K562 (cell line): ENCODE results near the gene ALOX12B. TPM values are rescaled to one million over a fixed set of nuclear protein-coding genes. Genes with fewer than 3 reads are reported as not detected.

Source experiments
- ATAC-seq: fragments of 200-7000 bp; cut with Tn5 transposase; 3 replicates; pipeline ENCODE4 v1.9.1; 2020; ENCODE audit warnings: moderate library complexity
- BruUV-seq: library from RNA; stranded (reverse); fragments of 400-500 nt; replicated peaks from 2 replicates; lab custom pipeline; 2021; lab: Mats Ljungman, UMichigan
- CTCF ChIA-PET: fragments of 300-600 bp; formaldehyde crosslinking; extraction: SDS; loops from one replicate; lab custom pipeline; 2021; ENCODE audit warnings: low intra/inter-chr PET ratio; lab: Yijun Ruan, JAX
- POLR2A ChIA-PET: fragments of 300-600, 350-650 bp; sonication (Branson Sonifier 250); formaldehyde crosslinking; extraction: SDS; loops from one replicate; lab custom pipeline; 2021; ENCODE audit warnings: antibody characterized with exemption, inconsistent platforms; lab: Yijun Ruan, JAX
- DNase-seq, 4 experiments: peaks; one replicate each; pipeline versions ENCODE4 v3.0.0 to v3.0.0-alpha.2; 2011 to 2018; ENCODE audit warnings: low spot score in 3 of 4, mixed read lengths in 3 of 4; ENCODE audit errors: extremely low read depth in 1 of 4
- FAIRE-seq: peaks from 2 replicates; lab custom pipeline; 2011; peaks lifted over from hg19 to GRCh38; lab: Jason Lieb, UNC
- H2AFZ ChIP-seq: 2 replicates; pipeline ENCODE4 v1.6.0; 2011; ENCODE audit warnings: low read depth, low read length, control low read depth, inconsistent platforms
- H3K27ac ChIP-seq: fragments of 200-600 bp; 3 replicates; pipeline ENCODE4 v1.8.0; 2011; ENCODE audit warnings: low read depth, mild to moderate bottlenecking, control low read depth, inconsistent platforms, low read length, moderate library complexity, mixed read lengths; ENCODE audit errors: extremely low read depth
- H3K27me3 ChIP-seq, 2 experiments: fragments of 300-600 bp in 1 of 2; 2 replicates in 1 of 2; 3 replicates in 1 of 2; pipeline versions ENCODE4 v1.6.0 to v1.8.0; 2011; ENCODE audit warnings: inconsistent platforms in 2 of 2, low read length in 2 of 2, mild to moderate bottlenecking in 1 of 2, mixed read lengths in 1 of 2, moderate library complexity in 1 of 2; ENCODE audit not compliant: control insufficient read depth in 2 of 2, insufficient read depth in 2 of 2
- H3K36me3 ChIP-seq: fragments of 300-600 bp; 3 replicates; pipeline ENCODE4 v1.8.0; 2011; ENCODE audit warnings: mild to moderate bottlenecking, low read length, inconsistent platforms; ENCODE audit not compliant: control insufficient read depth, insufficient read depth
- H3K4me1 ChIP-seq, 2 experiments: fragments of 200-600 bp in 1 of 2; replicated peaks in 1 of 2; 2 replicates in 1 of 2; 3 replicates in 1 of 2; pipeline versions ENCODE4 v1.5.1 to v1.8.0; 2011; ENCODE audit warnings: inconsistent platforms in 2 of 2, low read length in 2 of 2, mild to moderate bottlenecking in 1 of 2, mixed read lengths in 1 of 2, moderate library complexity in 1 of 2; ENCODE audit not compliant: control insufficient read depth in 2 of 2, insufficient read depth in 2 of 2
- H3K4me2 ChIP-seq: 2 replicates; pipeline ENCODE4 v1.6.1; 2011; ENCODE audit warnings: low read length, control low read depth, inconsistent platforms, mixed read lengths; ENCODE audit not compliant: insufficient read depth
- H3K4me3 ChIP-seq: fragments of 200-600 bp; sonication (generic), shearing (Covaris generic); 2 replicates; pipeline ENCODE4 v1.5.1; 2016; ENCODE audit warnings: control low read depth, inconsistent platforms
- H3K79me2 ChIP-seq: fragments of 200-600 bp; 3 replicates; pipeline ENCODE4 v1.8.0; 2011; ENCODE audit warnings: low read length, inconsistent platforms; ENCODE audit not compliant: control insufficient read depth, insufficient read depth
- H3K9ac ChIP-seq, 2 experiments: 2 replicates each; pipeline versions ENCODE4 v1.6.0 to v1.6.1; 2011; ENCODE audit warnings: low read depth in 2 of 2, low read length in 2 of 2, control low read depth in 1 of 2, inconsistent platforms in 1 of 2, mild to moderate bottlenecking in 1 of 2, mixed read lengths in 1 of 2; ENCODE audit not compliant: insufficient read depth in 1 of 2
- H3K9me1 ChIP-seq: one replicate; pipeline ENCODE4 v1.6.0; 2011; ENCODE audit warnings: inconsistent platforms, mild to moderate bottlenecking, low read length, moderate library complexity; ENCODE audit not compliant: control insufficient read depth, insufficient read depth
- H3K9me3 ChIP-seq: replicated peaks from 2 replicates; pipeline ENCODE4 v1.5.1; 2011; ENCODE audit warnings: low read depth, low read length, inconsistent platforms; ENCODE audit not compliant: control insufficient read depth, insufficient read depth
- H4K20me1 ChIP-seq: replicated peaks from 2 replicates; pipeline ENCODE4 v1.6.1; 2011; ENCODE audit warnings: low read length, inconsistent platforms, mixed read lengths; ENCODE audit not compliant: control insufficient read depth, insufficient read depth
- BCOR ChIP-seq: fragments of 450-650 bp; IDR thresholded peaks from 2 replicates; pipeline ENCODE4 v1.6.1; 2016
- BRCA1 ChIP-seq, 2 experiments: fragments of 450-650 bp in 1 of 2; sonication (generic) in 1 of 2; formaldehyde crosslinking in 1 of 2; IDR thresholded peaks; 2 replicates each; pipeline versions ENCODE4 v1.5.0 to v1.6.1; 2017 to 2020; ENCODE audit warnings: mild to moderate bottlenecking in 1 of 2, missing genetic modification reagents in 1 of 2
- CREBBP ChIP-seq: IDR thresholded peaks from one replicate; pipeline ENCODE4 v1.6.1; 2012; ENCODE audit warnings: low read depth, mild to moderate bottlenecking, control low read depth, inconsistent platforms, low read length
- DACH1 ChIP-seq: fragments of 450-650 bp; IDR thresholded peaks from 2 replicates; pipeline ENCODE4 v1.6.1; 2018; ENCODE audit not compliant: partially characterized antibody
- DMBX1 ChIP-seq: fragments of 250-450 bp; sonication (Bioruptor Pico); IDR thresholded peaks from 2 replicates; pipeline ENCODE4 v1.8.0; 2022; ENCODE audit warnings: inconsistent platforms, mild to moderate bottlenecking, moderate library complexity, borderline replicate concordance
- EP400 ChIP-seq: fragments of 450-650 bp; IDR thresholded peaks from 2 replicates; pipeline ENCODE4 v1.6.1; 2017; ENCODE audit warnings: antibody characterized with exemption, mild to moderate bottlenecking, moderate library complexity
- FOXP4 ChIP-seq: sonication (generic); formaldehyde crosslinking; IDR thresholded peaks from 2 replicates; pipeline ENCODE4 v1.8.0; 2022; ENCODE audit warnings: mild to moderate bottlenecking, missing genetic modification reagents, borderline replicate concordance
- GATAD2B ChIP-seq: fragments of 450-650 bp; IDR thresholded peaks from 2 replicates; pipeline ENCODE4 v1.6.1; 2017; ENCODE audit warnings: mild to moderate bottlenecking, borderline replicate concordance
- MTA1 ChIP-seq: fragments of 450-650 bp; IDR thresholded peaks from 2 replicates; pipeline ENCODE4 v1.6.1; 2017; ENCODE audit warnings: borderline replicate concordance
- TRIM24 ChIP-seq, 2 experiments: fragments of 450-650 bp; IDR thresholded peaks; 2 replicates each; pipeline ENCODE4 v1.6.1; 2016
- ZBTB2 ChIP-seq: fragments of 450-650 bp; IDR thresholded peaks from 2 replicates; pipeline ENCODE4 v1.6.1; 2016; ENCODE audit warnings: antibody characterized with exemption
- ZFP1 ChIP-seq: fragments of 450-650 bp; formaldehyde crosslinking; IDR thresholded peaks from 2 replicates; pipeline ENCODE4 v1.4.0; 2020; ENCODE audit warnings: mild to moderate bottlenecking, mixed read lengths
- ZFP30 ChIP-seq: fragments of 250-450 bp; sonication (Bioruptor Pico); IDR thresholded peaks from 2 replicates; pipeline ENCODE4 v1.8.0; 2022; ENCODE audit warnings: moderate library complexity, mild to moderate bottlenecking, inconsistent platforms, borderline replicate concordance
- ZNF354B ChIP-seq: fragments of 250-450 bp; sonication (Bioruptor Pico); IDR thresholded peaks from 2 replicates; pipeline ENCODE4 v1.4.0; 2020
- ZNF512 ChIP-seq: IDR thresholded peaks from 2 replicates; pipeline ENCODE4 v1.6.1; 2016; ENCODE audit warnings: missing genetic modification characterization, missing compliant biosample characterization
- WGBS: fragments of 100-300 bp; shearing (Covaris generic); methylation state at CpG from one replicate; pipeline ENCODE4 v1.1.6; 2016; ENCODE audit warnings: low coverage, mixed read lengths; ENCODE audit not compliant: insufficient coverage; ENCODE audit errors: missing lambda C conversion rate; 5-methylcytosine and 5-hydroxymethylcytosine counted together
- in situ Hi-C: fragments of 300-500 bp; cut with MboI; formaldehyde crosslinking; loops from 4 replicates; pipeline ENCODE4 v1.15.0; 2018; ENCODE audit warnings: inconsistent platforms, mixed read lengths
- intact Hi-C: fragments of 100-400 bp; cut with micrococcal nuclease; formaldehyde crosslinking; loops from 2 replicates; pipeline ENCODE4 v1.14.2; 2022
- polyA plus RNA-seq, 8 experiments: library from polyadenylated mRNA; depleted of rRNA in 4 of 8; stranded (reverse) in 5 of 8; unstranded in 3 of 8; fragments of >200 nt; fragmentation: Nextera tagmentation in 2 of 8; fragmentation: Illumina TruSeq in 1 of 8; extraction: Ambion mirVana in 2 of 8; extraction: Trizol in 1 of 8; gene quantifications; 2 replicates each; pipeline versions ENCODE4 v1.2.1 to v1.2.3, GENCODE V29; 2011 to 2014; ENCODE audit warnings: inconsistent platforms in 1 of 8, missing spikeins in 1 of 8
- total RNA-seq, 7 experiments: library from RNA; depleted of rRNA in 6 of 7; stranded (reverse); fragments of >200 nt in 6 of 7; fragmentation: Illumina TruSeq in 2 of 7; extraction: Trizol in 2 of 7; gene quantifications; 2 replicates each; pipeline versions ENCODE4 v1.2.1 to v1.2.3, GENCODE V29; 2011 to 2021; ENCODE audit warnings: low replicate concordance in 1 of 7

The ALOX12B gene
- total and polyA plus RNA-seq, 9 of the 15 experiments (the other 6 are each of a cell fraction or from before 2014, with no cell fraction given): not detected

- DNase-seq (no peak), ATAC-seq (no peak), FAIRE-seq (no peak)
- in situ Hi-C loops: loop anchor here (25.0 kb wide), 2 partner anchors 735 to 935 kb away; partner anchors contain the start of gene MFSD6L
- TF ChIP-seq ZFP30 (CRISPR knock-in tag) (no peak), ZNF354B (CRISPR knock-in tag) (no peak), DMBX1 (CRISPR knock-in tag) (no peak), GATAD2B (peak; percentile 61; the same call in 1 of the 2 replicates), TRIM24 (IDR thresholded peaks at IDR 0.05) (0 out of 4 replicates have a peak, but pooled peaks of 1 of the 2 experiments have one; percentile 15), DACH1 (peak; percentile 73), ZNF512 (tag) (0 out of 2 replicates have a peak, but pooled peaks have one; percentile 25), ZFP1 (CRISPR knock-in tag) (no peak), ZBTB2 (peak; percentile 82), CREBBP (peak; percentile 95), FOXP4 (CRISPR knock-in tag) (no peak), MTA1 (0 out of 2 replicates have a peak, but pooled peaks have one; percentile 52), BRCA1 (IDR thresholded peaks at IDR 0.05) (peak; percentile 39; the same call in 1 of the 2 replicates), BRCA1 (CRISPR knock-in tag; IDR thresholded peaks at IDR 0.05) (no peak), BCOR (peak; percentile 27; the same call in 1 of the 2 replicates), EP400 (0 out of 2 replicates have a peak, but pooled peaks have one; percentile 23)
- intact Hi-C loops: loop anchor here (10.0 kb wide), 1 partner anchor 58 kb away; no protein-coding TSS in a partner anchor
- ChIA-PET CTCF (interaction anchor here (0.6 kb wide), 2 partner anchors 1386 to 1502 kb away, joined by 3 read pairs; no protein-coding TSS in a partner anchor), POLR2A (no interaction called here)
- Histone ChIP-seq H3K36me3 (no peaks in the 10 kb centered on the region), H2AFZ (no peak overlapping the region), H3K4me1 (no peaks in the 10 kb centered on the region; a peak in 1 of 5 replicates), H3K79me2 (no peaks in the 10 kb centered on the region), H3K4me3 (no peak overlapping the region), H3K4me2 (no peak overlapping the region), H3K9ac (no peak overlapping the region), H3K27me3 (peaks cover 10 to 22% of the 10 kb centered on the region in 2 experiments; a peak in 4 of 5 replicates), H4K20me1 (no peaks in the 10 kb centered on the region), H3K9me3 (no peaks in the 10 kb centered on the region), H3K27ac (no peak overlapping the region), H3K9me1 (no peaks in the 10 kb centered on the region)
- WGBS: 4% methylated on average over 5 of the region's 6 CpGs
- no TSS peak for BruUV-seq
These were observed 35.0 kb downstream of the ALOX12B start for GRCh38 chr17:8052256-8053252.
